ENCODE measurements around the gene FBXL19. TPM values are rescaled to one million over a fixed set of nuclear protein-coding genes. Genes with fewer than 3 reads are reported as not detected.

Gene FBXL19
- polyA plus RNA-seq, 1 of the 3 experiments (the other 2 are of a cell fraction), result 20.6 TPM

- TF ChIP-seq TEAD4 (IDR thresholded peaks at IDR 0.05; ENCODE audit: borderline replicate concordance, insufficient read depth) (no peak), ZBTB33 (IDR thresholded peaks at IDR 0.05; ENCODE audit: borderline replicate concordance, low read depth) (no peak)
These were observed 56.0 kb downstream of the FBXL19 start (continued) for GRCh38 chr16:30979170-30980022.

- Histone ChIP-seq H3K4me2 (no peak overlapping the region), H3K36me3 (replicated peaks in 1 of 2; ENCODE audit: control insufficient read depth in 1 of 2, insufficient read depth in 2 of 2, low read length in 1 of 2) (peaks cover 8 to 36% of the 10 kb centered on the region in 2 experiments), H3K9me2 (no peaks in the 10 kb centered on the region), H3K27me3 (ENCODE audit: insufficient read depth) (no peaks in the 10 kb centered on the region), H3K4me3 (ENCODE audit: low read depth in 2 of 2, low read length in 1 of 2) (no peak overlapping the region), H3K4me1 (ENCODE audit: control insufficient read depth in 1 of 2, insufficient read depth in 2 of 2, low read depth in 1 of 2, low read length in 1 of 2) (no peaks in the 10 kb centered on the region; a peak in 1 of 4 replicates), H3K27ac (ENCODE audit: low read depth in 2 of 2, low read length in 1 of 2) (no peak overlapping the region), H3K9me3 (no peaks in the 10 kb centered on the region), H3F3A (replicated peaks; ENCODE audit: insufficient read depth) (peaks cover 5% of the 10 kb centered on the region), H2AFZ (ENCODE audit: low read depth) (no peak overlapping the region), H3K9ac (no peak overlapping the region), H3K79me2 (ENCODE audit: insufficient read depth) (no peaks in the 10 kb centered on the region), H4K20me1 (ENCODE audit: insufficient read depth) (no peaks in the 10 kb centered on the region)
- no peak for TF ChIP-seq USF1 (IDR thresholded peaks at IDR 0.05; ENCODE audit: borderline replicate concordance, low read depth)
- no peak for TF ChIP-seq FOSL2 (IDR thresholded peaks at IDR 0.05; ENCODE audit: borderline replicate concordance, low read depth)
- no peak for TF ChIP-seq RFX5 (IDR thresholded peaks at IDR 0.05; ENCODE audit: low read length)
- no peak for TF ChIP-seq IRF3 (IDR thresholded peaks at IDR 0.05; ENCODE audit: low read depth, low read length)
- TF ChIP-seq EP300 (IDR thresholded peaks at IDR 0.05; ENCODE audit: borderline replicate concordance in 1 of 2, low read depth in 1 of 2, low read length in 1 of 2), result no peak
- TF ChIP-seq NRF1 (IDR thresholded peaks at IDR 0.05; ENCODE audit: low read depth, low read length), result no peak
- TF ChIP-seq TCF12 (IDR thresholded peaks at IDR 0.05), result no peak
- no peak for DNase-seq
- CTCF ChIA-PET, result no interaction called here
- POLR2A ChIA-PET, result no interaction called here
- WGBS (ENCODE audit: low lambda C conversion rate), result 93% methylated on average over 9 of the region's 15 CpGs
These were observed 56.6 kb downstream of the FBXL19 start for GRCh38 chr16:30980023-30980371.

GRCh38 chr16:30980434-30980833 lies 57.1 kb downstream of the FBXL19 start:
- Histone ChIP-seq H3K9me2 (no peaks in the 10 kb centered on the region), H3K4me1 (ENCODE audit: control insufficient read depth in 1 of 2, insufficient read depth in 2 of 2, low read depth in 1 of 2, low read length in 1 of 2) (peaks cover 3 to 4% of the 10 kb centered on the region in 2 experiments; a peak in 2 of 4 replicates), H3K9me3 (no peaks in the 10 kb centered on the region), H3K9ac (no peak overlapping the region), H3F3A (replicated peaks; ENCODE audit: insufficient read depth) (peaks cover 5% of the 10 kb centered on the region), H2AFZ (ENCODE audit: low read depth) (no peak overlapping the region), H3K4me2 (no peak overlapping the region), H3K27me3 (ENCODE audit: insufficient read depth) (no peaks in the 10 kb centered on the region), H3K36me3 (replicated peaks in 1 of 2; ENCODE audit: control insufficient read depth in 1 of 2, insufficient read depth in 2 of 2, low read length in 1 of 2) (peaks cover 4 to 36% of the 10 kb centered on the region in 2 experiments), H4K20me1 (ENCODE audit: insufficient read depth) (no peaks in the 10 kb centered on the region), H3K27ac (ENCODE audit: low read depth in 2 of 2, low read length in 1 of 2) (no peak overlapping the region), H3K4me3 (ENCODE audit: low read depth in 2 of 2, low read length in 1 of 2) (no peak overlapping the region), H3K79me2 (ENCODE audit: insufficient read depth) (no peaks in the 10 kb centered on the region)
- no peak for DNase-seq
- POLR2A ChIA-PET, result no interaction called here
- WGBS (ENCODE audit: low lambda C conversion rate), result 93% methylated on average over 8 of the region's 29 CpGs
- CTCF ChIA-PET, result no interaction called here
- TF ChIP-seq NFIC (IDR thresholded peaks at IDR 0.05; ENCODE audit: borderline replicate concordance) (no peak), ELF1 (IDR thresholded peaks at IDR 0.05) (no peak), ZBTB33 (IDR thresholded peaks at IDR 0.05; ENCODE audit: borderline replicate concordance, low read depth) (no peak), POLR2AphosphoS5 (IDR thresholded peaks at IDR 0.05; ENCODE audit: low read depth, low read length) (no peak), SIN3A (IDR thresholded peaks at IDR 0.05; ENCODE audit: borderline replicate concordance, low read depth, low read length) (no peak), RFX5 (IDR thresholded peaks at IDR 0.05; ENCODE audit: low read length) (no peak), CTCF (IDR thresholded peaks at IDR 0.05) (no peak), MEF2A (IDR thresholded peaks at IDR 0.05; ENCODE audit: borderline replicate concordance, low read depth) (no peak), SMC3 (IDR thresholded peaks at IDR 0.05; ENCODE audit: low read depth, low read length) (no peak), NRF1 (IDR thresholded peaks at IDR 0.05; ENCODE audit: low read depth, low read length) (no peak), FOXM1 (IDR thresholded peaks at IDR 0.05; ENCODE audit: low read depth) (no peak)
